Astrocyte of the spinal cord (primary cell): ENCODE measurements around the gene RABGAP1.

Source experiments
- DNase-seq: peaks from one replicate; pipeline ENCODE4 v3.0.0; 2011; ENCODE audit warnings: low read depth, low spot score
- H3K4me3 ChIP-seq: 2 replicates; pipeline ENCODE4 v1.5.1; 2011; ENCODE audit warnings: low read depth, mild to moderate bottlenecking, low read length, moderate library complexity
- CTCF ChIP-seq: IDR thresholded peaks from 2 replicates; pipeline ENCODE4 v1.5.1; 2012; ENCODE audit warnings: low read depth, mild to moderate bottlenecking, low read length, inconsistent platforms
- in situ Hi-C: cut with HindIII; loops from 2 replicates; pipeline ENCODE4 v1.10.0; 2017; ENCODE audit warnings: low sequenced_read_pairs

The RABGAP1 gene

DNA sequence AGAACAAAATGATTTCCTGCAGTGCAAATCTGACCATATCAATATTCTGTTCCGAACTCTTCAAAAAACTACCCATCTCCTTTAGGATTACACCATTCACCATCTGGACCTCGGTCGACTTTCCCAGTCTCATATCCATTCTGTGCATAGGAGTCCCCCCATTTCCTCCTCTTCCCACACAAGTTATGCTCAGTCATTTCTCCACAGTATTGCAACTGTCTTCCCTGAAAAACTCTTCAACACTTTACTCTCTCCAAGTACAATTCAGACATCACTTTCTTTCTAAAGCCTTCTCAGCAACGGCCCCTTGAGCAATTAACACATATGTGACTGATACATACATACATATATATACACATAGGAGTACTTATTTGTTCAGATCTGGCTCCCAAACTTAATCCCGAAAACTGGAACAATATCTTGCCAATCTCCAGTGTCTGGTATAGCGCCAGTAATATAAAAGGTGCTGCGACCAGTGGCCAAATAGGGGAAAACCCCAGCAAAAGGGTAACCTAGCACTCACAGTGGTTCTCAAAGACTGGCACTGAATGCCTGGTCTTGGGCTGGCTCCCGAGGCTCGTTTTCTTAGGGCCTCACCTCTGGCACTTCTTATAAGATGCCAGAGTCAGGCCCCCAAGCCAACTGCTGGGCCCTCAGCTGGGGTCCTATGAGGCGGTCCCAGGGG, 10.1 kb upstream of the RABGAP1 start:
- H3K4me3 ChIP-seq, result peak overlapping the region; percentile 83
- no peak for DNase-seq
- in situ Hi-C loops, result no loop called here
- TF ChIP-seq CTCF, result no peak

- peak within 1 kb of the TSS; percentile 83 for H3K4me3 ChIP-seq
- TF ChIP-seq CTCF, result no peak
Observed at GRCh38 chr9:122931226-122932121, 9.3 kb upstream of the RABGAP1 start, which contains the start of gene ZBTB26. Gene ZBTB26, minus strand, starts transcription at chr9:122931512. Its CDS starts 11,578 bp downstream, at chr9:122919934.

DNA sequence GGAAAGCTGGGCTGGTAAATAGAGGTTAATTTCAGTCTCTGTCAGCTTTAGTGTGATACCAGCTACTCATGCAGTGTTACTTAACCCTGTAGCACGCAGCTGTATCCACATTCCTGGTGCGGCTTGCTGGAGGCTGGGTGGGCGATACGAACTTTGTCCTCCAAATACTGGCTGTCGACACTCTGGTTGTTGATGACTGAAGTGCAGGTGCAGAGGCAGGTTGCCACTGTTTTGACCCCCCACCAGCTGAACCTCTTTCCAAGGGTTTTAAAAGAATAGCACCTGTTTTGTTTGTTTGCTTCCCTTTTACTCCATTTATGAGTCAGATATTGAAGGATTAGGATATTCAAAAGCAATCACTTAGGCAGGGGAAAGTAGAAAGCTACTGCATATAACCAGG, 4.4 kb upstream of the RABGAP1 start:
- H3K4me3 ChIP-seq, result no peak overlapping the region
- in situ Hi-C loops, result no loop called here
- no peak for DNase-seq
- TF ChIP-seq CTCF, result no peak

More at GRCh38 chr9:122931226-122932121, 9.3 kb upstream of the RABGAP1 start, which contains the start of gene ZBTB26:
- DNase-seq, result peak; percentile 92
- in situ Hi-C loops, result no loop called here

GRCh38 chr9:122936883-122937282, 3.9 kb upstream of the RABGAP1 start:
- DNase-seq, result no peak
- no peak for TF ChIP-seq CTCF
- in situ Hi-C loops, result no loop called here
- H3K4me3 ChIP-seq, result no peak overlapping the region

DNA sequence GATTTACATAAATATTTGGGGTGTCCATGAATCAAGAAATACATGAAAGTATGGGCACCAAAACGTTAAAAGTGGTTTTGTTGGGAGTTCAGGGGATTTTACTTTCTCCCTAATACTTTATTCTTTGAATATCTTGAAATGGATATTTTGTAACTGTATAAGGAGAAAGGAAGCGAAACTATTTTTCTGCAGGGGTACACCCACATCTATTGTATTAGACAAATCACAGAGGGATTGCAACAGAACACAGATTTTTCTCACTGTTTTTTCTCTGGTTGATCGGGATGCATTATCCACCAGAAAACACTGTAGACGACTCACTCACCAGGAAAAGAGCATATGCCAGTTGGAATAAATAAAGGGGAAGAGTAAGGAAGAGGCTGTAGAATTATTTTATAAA, 1.2 kb upstream of the RABGAP1 start:
- no peak for DNase-seq
- no peak overlapping the region for H3K4me3 ChIP-seq
- no peak for TF ChIP-seq CTCF
- in situ Hi-C loops, result no loop called here

DNA sequence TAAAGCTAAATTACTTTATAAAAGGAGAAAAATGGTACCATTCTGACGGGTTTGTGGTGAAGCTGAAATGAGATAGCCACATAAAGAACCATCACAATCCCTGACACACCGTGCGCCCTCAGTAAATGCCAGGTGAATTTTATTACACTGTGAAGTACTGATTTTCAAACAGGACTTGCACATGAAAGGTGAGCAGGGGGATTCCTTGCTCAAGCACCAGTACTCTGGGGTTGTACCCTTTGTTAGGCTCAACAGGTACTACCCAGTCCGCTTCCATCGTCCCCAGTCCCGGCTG, 419 bp upstream of the RABGAP1 start:
- no peak for DNase-seq
- in situ Hi-C loops, result no loop called here
- H3K4me3 ChIP-seq, result peak overlapping the region; percentile 20

More for the DNA sequence above, 419 bp upstream of the RABGAP1 start:
- TF ChIP-seq CTCF, result no peak
